NCI-H1436 treated with DMSO at 0.1 percent for 48 hours (cell line): Measurements from ENCODE around the gene ASPN.
A peak's percentile ranks its signal among the peaks of the same experiment; 100 is the strongest.

Experiments used
- DNase-seq: peaks from one replicate; lab custom pipeline; 2025; lab: John Stamatoyannopoulos, UW

Gene ASPN

GRCh38 chr9:92468206-92468605, 14.1 kb downstream of the ASPN start:
- no peak for DNase-seq

DNA sequence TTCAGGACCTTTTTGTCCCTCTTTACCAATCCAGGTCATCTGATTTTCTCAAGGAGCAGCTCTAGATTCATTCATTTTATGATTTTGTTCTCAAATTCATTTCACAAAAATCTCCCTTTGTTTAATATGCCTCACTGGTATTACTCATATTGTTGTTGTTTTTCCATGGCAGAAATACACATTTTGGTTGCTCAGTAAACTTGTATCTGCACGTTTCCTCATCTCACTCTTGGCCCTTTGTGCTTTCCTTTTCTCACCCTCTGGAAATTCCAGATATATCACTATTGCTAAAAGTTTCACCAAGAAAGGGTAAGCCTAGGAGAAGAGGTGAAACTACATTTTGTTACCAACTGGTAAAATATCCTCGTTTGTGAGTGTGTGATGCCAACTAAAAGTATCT, 14.8 kb downstream of the ASPN start:
- DNase-seq = no peak

DNA sequence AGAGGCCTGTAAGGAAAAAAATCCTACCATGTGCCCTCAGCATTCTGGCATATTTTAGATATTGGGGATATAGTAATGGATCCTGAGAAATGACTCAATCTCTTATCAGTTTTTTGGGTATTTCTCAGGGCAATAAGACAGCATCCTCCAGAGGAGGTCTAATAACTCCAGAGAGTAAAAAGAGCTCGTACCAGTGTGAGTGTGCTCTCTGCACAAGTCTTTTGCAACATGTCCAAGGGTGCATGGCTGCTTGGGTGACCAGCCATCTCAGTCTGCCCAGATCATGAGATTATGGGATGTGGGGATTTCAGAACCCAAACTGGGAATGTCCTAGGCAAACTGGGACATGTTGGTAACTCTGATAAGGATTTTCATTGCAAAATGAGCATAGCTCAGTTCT, 15.3 kb downstream of the ASPN start:
- DNase-seq = no peak

DNA sequence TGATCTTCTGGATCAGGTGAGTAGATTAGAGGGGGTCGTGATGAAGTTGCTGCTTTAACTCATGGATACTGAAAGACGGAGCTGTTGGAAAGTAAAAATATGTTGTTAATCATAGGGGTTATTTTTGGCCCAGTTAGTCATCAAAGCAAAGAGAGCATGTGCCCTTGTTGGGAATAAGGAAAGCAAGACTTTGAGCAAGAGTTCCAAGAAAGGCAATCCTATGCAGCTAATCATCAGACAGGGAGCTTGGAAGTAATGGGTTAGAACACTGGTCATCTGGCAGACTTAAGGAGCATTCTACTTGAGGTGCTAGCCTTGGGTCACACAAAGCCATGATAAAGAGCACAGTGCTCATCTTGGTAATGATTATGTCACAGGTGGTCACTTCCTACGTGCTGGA, 18.3 kb downstream of the ASPN start:
- DNase-seq = no peak

DNA sequence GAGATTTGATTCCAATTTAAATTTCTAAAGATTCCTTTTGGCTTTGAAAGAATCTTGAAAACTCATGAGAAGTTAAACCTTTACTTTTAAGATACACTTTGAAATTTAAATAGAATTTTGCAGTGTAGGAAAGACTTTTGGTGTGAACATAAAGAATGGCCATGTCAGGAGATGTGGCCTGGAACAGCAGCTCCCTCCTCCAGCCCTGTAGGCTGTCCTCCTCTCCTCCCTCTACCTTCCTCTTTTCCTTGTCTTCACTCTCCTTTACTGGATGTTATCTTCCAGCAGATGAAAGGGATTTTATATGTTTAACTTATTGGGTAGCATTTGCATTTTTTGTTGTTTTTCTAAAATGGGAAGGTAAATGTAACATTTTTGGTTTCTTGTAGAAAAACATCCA, 18.9 kb downstream of the ASPN start:
- no peak for DNase-seq

DNA sequence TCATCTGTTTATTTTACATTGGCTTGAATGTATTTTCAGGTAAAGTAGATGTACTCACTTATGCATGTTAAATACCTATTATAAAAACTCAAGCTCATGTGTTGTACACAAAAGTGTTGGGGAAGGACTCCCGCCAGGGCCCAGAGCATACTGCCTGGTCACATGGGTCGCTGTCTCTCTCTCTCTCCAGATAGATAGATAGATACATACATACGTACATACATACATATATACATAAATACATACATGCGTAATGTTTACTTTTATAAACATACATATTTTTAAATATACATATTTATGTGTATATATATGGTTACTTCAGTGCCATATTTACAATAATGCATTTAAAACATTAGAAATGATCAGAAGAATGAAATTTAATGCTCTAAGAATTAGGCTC, 24.7 kb downstream of the ASPN start:
- DNase-seq = no peak

GRCh38 chr9:92455217-92455616, 27.1 kb downstream of the ASPN start:
- DNase-seq = no peak

DNA sequence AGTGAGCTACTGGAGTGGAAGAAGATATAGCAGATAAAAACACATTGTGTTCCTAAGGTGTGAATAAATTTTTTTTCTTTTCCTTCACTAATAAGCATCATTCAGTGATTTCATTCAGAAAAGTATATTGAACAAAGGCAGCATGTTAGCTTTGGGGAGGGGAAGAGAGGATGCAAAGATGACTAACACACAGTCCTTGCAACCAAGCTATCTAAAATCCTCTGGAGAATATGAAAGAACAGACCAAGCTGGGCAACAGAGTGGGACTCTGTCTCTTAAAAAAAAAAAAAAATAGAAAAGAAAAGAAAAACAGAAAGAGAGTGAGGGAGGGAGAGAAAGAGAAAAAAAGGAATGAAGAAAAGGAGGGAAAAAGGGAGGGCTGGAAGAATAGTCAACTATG, 35.8 kb downstream of the ASPN start:
- no peak for DNase-seq

GRCh38 chr9:92444841-92445240, 37.5 kb downstream of the ASPN start:
- no peak for DNase-seq

GRCh38 chr9:92440751-92441046, 41.6 kb downstream of the ASPN start:
- DNase-seq = no peak

DNA sequence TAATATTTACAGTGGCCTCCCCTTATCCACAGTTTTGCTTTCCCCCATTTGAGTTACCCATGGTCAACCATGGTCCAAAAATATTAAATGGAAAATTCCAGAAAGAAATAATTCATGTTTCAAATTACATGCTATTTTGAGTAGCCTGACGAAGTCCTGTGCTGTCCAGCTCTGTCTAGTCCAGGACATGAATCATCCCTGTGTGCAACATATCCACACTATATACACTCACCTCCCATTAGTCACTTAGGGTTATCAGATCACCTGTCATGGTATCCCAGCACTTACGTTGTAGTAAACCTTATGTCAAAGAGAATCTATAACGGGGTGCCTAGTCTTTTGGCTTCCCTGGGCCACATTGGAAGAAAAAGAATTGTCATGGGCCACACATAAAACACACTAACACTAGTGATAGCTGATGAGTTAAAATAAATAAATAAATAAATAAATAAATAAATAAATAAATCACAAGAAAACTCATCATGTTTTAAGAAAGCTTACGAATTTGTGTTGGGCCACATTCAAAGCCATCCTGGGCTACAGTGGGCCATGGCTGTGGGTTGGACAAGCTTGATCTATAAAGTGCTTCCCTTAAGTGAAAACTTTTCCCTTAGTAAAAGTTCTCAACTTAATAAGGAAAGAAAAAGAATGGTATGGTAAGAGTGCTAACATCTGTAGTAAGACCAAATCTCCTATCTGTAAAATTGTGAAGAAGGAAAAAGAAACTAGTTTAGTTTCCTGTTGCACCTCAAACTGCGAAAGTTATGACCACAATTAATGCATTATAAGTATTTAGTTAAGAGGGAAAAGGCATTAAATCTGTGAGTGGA, 42.2 kb downstream of the ASPN start:
- DNase-seq = no peak

- DNase-seq = no peak
Observed at GRCh38 chr9:92438900-92439526, 43.3 kb downstream of the ASPN start.

DNA sequence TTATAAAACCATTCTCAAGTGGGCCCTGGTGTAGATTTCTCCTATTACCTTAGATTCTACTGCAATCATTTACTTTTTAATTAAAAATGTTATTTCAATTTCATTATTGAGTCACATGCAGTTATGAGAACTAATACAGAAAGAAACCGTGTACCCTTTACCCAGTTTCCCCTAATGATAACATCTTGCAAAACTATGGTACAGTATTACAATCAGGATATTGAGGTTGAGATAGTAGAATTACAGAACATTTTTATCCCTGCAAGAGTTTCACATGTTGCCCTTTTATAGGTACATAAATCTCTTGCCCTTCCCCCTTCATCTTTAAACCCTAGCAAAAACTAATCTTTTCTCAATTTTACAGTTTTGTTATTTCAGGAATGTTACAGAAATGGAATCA, 47.0 kb downstream of the ASPN start:
- DNase-seq = no peak

- DNase-seq = no peak
Observed at GRCh38 chr9:92432972-92433548, 49.2 kb downstream of the ASPN start.

GRCh38 chr9:92432350-92432749, 50.0 kb downstream of the ASPN start:
- no peak for DNase-seq

DNA sequence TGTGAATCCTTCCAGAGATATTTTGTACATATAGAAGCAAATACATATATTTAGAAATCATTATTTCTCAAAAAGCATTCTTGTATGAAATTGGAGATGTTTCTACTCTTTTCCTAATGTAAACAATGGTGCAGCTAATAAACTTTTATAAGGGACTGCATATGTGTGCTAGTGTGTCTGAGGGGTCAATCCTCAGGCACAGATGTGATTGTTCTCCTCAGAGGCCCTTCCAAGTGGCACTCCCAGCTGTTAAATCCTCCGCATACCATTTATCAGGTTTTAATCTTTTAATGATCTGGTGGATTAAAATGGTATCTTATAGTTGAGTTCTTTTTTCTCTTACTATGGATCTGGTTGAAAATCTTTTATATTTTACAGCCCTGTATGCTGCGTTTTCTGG, 52.5 kb downstream of the ASPN start:
- no peak for DNase-seq

- peak; percentile 97 for DNase-seq
Observed at GRCh38 chr9:92426501-92427145, 55.7 kb downstream of the ASPN start.

- no peak for DNase-seq
Observed at GRCh38 chr9:92425474-92425873, 56.8 kb downstream of the ASPN start.

DNA sequence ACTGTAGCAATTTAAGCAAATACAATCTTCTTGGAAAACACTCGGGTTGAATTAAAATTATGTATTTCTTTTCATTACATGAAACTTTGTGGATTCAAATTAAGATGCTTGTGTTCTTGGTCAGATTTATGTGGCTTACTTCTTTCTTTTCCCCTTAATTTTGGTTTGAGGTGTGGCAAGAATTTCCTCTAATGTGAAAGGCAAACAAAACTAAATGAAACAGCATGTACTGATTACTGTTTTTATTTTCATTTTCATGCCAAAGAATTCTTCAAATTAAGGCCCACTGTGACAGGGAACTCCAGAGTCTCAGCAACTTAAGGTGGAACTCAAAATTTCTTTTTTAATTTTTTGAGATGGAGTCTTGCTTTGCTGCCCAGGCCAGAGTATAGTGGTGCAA, 58.0 kb downstream of the ASPN start, which contains the start of gene OMD:
OMD (minus strand) TSS at position 132 of the 400 bp plus-strand sequence. CDS start 6,913 bp downstream, outside the sequence.
- DNase-seq = no peak

DNA sequence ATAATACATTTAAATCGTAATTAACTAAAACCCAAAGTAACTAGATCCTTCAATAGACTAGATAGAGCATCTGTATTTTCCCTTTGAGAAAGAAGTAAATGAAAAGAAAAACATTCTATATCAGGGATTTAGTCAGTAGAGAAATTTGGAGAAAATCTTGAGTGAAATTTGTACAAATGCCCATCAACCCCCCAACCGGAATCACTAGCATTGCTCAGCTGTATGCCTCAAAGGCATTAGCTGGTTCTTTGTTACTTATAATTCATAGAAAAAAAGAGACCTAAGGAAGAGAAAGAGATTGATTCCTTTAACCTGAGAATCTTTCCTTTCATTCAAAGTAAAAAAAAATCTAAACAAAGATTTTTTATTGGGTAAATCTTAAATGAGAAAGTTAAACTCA, 58.7 kb downstream of the ASPN start:
- no peak for DNase-seq

- DNase-seq = no peak
Observed at GRCh38 chr9:92422611-92423338, 59.5 kb downstream of the ASPN start.

GRCh38 chr9:92414566-92414965, 67.7 kb downstream of the ASPN start:
- no peak for DNase-seq
